Mammary epithelial cell (primary cell): ENCODE data around the gene SAMSN1.

ENCODE experiments used
- CTCF ChIP-seq, 2 donors: IDR thresholded peaks in 1 of 2; conservative IDR thresholded peaks in 1 of 2; 2 replicates each; pipeline ENCODE4 v1.5.1; 2011 to 2012; ENCODE audit warnings: inconsistent platforms in 2 of 2, low read length in 2 of 2, mild to moderate bottlenecking in 2 of 2, control low read depth in 1 of 2, low read depth in 1 of 2; ENCODE audit not compliant: insufficient read depth in 1 of 2; ENCODE audit errors: extremely low read depth in 1 of 2
- EZH2 ChIP-seq: IDR thresholded peaks from 2 replicates; pipeline ENCODE4 v1.6.1; 2012; ENCODE audit warnings: low read length, inconsistent platforms, borderline replicate concordance

GRCh38 chr21:14569026-14569621 lies 23.0 kb upstream of the SAMSN1 start:
- TF ChIP-seq CTCF (conservative IDR thresholded peaks at IDR 0.05 in 1 of 2, IDR thresholded peaks at IDR 0.05 in 1 of 2; ENCODE audit: extremely low read depth in 1 of 2, insufficient read depth in 1 of 2, low read depth in 1 of 2, low read length in 2 of 2) = no peak
- no peak for TF ChIP-seq EZH2
